ENCODE data around the gene RABGGTB. TPM values are rescaled to one million over a fixed set of nuclear protein-coding genes. Genes with fewer than 3 reads are reported as not detected.
"Not testable (repeated sequence)": the region's sequence is repeated elsewhere in the genome, so short reads cannot be mapped to it uniquely, and the experiment has no call there.

The RABGGTB gene
- total RNA-seq, 1 experiment from 2014 or later: 117 TPM

DNA sequence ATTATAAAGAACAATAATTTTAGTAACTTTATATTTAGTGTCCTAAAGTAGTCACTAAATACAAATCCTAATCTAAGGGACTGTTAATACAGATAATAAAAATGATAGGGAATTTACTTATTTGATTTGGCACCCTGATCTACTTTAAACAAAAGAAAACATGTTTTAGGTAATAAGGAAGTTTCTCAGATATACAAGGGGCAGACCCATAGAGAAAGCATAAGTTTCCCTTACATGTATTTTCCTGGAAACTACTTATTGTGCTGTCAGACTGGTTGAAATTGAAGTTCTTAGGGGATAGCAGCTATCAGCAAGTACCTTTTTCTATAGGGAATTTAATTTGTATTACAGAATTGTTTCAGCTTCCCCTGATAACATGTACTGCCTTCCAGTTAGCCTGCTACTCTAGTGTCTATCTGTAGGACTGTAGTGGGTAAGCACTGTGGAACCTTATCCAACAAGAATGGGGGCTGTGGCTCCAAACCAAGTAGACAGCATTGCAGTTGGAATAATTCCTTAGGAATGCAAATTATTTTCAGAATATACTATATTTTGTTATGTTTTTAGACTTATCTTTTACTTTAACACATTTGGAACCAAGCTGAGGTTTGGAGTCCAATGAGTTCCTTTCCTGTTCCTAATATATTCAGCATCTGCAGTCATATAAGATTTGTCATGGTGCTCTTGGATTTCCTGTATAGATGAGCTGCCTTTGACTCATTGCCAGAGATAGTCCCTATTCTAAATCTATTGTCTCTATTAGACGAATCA, 25.3 kb downstream of the RABGGTB start:
- no peak overlapping the region for H3K4me3 ChIP-seq (ENCODE audit: insufficient read depth, low read depth, low read length)
- no peaks in the 10 kb centered on the region for H3K27me3 ChIP-seq (ENCODE audit: control insufficient read depth, insufficient read depth, low read length)

DNA sequence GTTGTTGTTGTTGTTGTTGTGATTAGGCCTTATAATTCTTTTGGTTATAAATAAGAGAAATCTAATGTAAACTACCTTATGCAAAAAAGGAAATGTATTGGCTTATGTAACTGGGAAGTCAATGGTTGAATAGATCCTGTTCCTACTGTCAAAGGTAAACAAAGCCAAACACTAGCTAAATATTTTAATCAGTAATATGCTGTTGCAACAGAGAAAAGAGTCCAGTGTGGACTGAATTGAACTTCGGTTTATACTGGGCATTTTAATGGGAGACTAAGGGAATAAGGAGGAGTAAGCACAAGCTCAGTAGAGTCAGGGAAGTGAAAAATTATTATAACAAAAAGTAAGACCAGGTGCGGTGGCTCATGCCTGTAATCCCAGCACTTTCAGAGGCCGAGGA, 26.0 kb downstream of the RABGGTB start:
- Histone ChIP-seq H3K4me3 (ENCODE audit: insufficient read depth, low read depth, low read length) (no peak overlapping the region), H3K36me3 (replicated peaks; ENCODE audit: control insufficient read depth, insufficient read depth, low read length) (no peaks in the 10 kb centered on the region), H3K27me3 (ENCODE audit: control insufficient read depth, insufficient read depth, low read length) (no peaks in the 10 kb centered on the region)
- no peak for DNase-seq

More for the DNA sequence above, 25.3 kb downstream of the RABGGTB start:
- H3K36me3 ChIP-seq (replicated peaks; ENCODE audit: control insufficient read depth, insufficient read depth, low read length): no peaks in the 10 kb centered on the region
- DNase-seq: no peak

DNA sequence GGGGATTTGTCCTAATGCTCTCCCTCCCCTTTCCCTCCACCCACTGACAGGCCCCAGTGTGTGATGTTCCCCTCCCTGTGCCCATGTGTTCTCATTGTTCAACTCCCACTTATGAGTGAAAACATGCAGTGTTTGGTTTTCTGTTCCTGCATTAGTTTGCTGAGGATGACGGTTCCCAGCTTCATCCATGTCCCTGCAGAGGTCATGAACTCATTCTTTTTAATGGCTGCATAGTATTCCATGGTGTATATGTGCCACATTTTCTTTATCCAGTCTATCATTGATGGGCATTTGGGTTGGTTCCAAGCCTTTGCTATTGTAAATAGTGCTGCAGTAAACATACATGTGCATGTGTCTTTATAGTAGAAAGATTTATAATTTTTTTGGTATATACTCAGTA, 37.5 kb downstream of the RABGGTB start:
- not testable (repeated sequence) for H3K27me3 ChIP-seq (ENCODE audit: control insufficient read depth, insufficient read depth, low read length); H3K4me3 ChIP-seq (ENCODE audit: insufficient read depth, low read depth, low read length); DNase-seq; H3K36me3 ChIP-seq (replicated peaks; ENCODE audit: control insufficient read depth, insufficient read depth, low read length)

DNA sequence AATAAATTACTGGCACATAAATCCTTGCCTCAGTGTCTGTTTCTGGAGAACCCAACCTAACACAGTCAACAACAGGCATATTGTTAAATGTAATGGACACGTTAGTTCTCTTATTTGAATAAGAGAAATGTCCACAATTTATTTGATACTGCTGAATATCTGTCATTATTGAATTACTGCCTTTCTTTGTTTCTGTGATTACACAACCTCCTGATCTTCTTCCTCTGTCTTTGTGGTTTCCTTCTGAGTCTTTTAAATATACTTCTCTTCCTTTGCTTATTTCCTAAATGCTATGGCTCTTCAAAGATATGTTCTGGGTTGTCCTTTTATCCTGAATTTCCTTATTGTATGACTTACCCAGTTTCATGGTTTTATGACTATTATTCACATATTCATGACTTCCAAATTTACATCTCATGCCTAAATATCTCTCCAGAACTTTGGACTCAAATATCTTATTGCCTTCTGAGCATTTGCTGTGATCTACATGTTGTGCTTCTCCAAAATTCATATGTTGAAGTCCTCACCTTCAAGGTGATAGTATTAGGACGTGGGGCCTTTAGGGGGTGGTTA, 50.6 kb downstream of the RABGGTB start:
- Histone ChIP-seq H3K4me3 (ENCODE audit: insufficient read depth, low read depth, low read length) (no peak overlapping the region), H3K27me3 (ENCODE audit: control insufficient read depth, insufficient read depth, low read length) (no peaks in the 10 kb centered on the region), H3K36me3 (replicated peaks; ENCODE audit: control insufficient read depth, insufficient read depth, low read length) (no peaks in the 10 kb centered on the region)
- DNase-seq: no peak

DNA sequence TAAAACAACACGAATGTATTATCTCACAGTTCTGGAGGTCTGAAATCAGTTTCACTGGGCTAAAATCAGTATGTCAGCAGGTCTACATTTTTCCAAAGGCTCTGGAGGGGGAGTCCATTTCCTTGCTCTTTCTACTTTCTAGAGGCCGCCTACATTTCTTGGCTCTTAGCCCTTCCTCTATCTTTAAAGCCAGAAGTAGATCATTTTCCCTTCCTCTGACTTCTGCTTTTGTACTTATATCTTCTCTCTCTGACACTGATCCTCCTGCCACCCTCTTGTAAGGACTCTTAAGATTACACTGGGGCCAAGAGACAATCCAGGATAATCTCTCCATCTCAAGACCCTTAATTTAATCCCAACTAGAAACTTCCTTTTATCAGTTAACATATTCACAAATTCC, 52.0 kb downstream of the RABGGTB start:
- no peak overlapping the region for H3K4me3 ChIP-seq (ENCODE audit: insufficient read depth, low read depth, low read length)
- no peak for DNase-seq
- no peaks in the 10 kb centered on the region for H3K36me3 ChIP-seq (replicated peaks; ENCODE audit: control insufficient read depth, insufficient read depth, low read length)
- no peaks in the 10 kb centered on the region for H3K27me3 ChIP-seq (ENCODE audit: control insufficient read depth, insufficient read depth, low read length)

DNA sequence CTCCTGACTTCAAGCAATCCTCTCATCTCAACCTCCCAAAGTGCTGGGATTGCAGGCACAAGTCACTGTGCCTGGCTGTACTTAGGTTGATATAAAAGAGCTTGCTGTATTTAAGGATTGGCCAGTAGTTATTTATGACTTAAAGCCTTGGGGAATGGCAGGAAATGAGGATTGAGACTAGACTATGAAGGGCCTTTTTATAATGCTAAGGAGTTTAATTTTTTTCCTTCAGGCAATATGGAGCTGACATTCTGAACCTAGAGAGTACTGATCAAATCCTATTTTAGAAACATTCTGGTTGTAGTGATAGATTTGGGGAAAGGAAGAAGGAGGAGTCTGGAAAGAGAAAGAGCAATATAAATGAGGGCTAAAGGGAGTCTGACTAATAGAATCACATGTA, 55.4 kb downstream of the RABGGTB start:
- no peak overlapping the region for H3K4me3 ChIP-seq (ENCODE audit: insufficient read depth, low read depth, low read length)
- no peaks in the 10 kb centered on the region for H3K36me3 ChIP-seq (replicated peaks; ENCODE audit: control insufficient read depth, insufficient read depth, low read length)
- no peaks in the 10 kb centered on the region for H3K27me3 ChIP-seq (ENCODE audit: control insufficient read depth, insufficient read depth, low read length)
- DNase-seq: no peak

Other genes with a start within 250 kb of the RABGGTB start
- gene SLC44A5, start 175.1 kb upstream of the RABGGTB start, total RNA-seq (2014; rRNA removed; shearing (Covaris generic)): 4.5 and 8.0 TPM in 2 replicates
- gene ACADM, start 61.5 kb upstream of the RABGGTB start, total RNA-seq (2014; rRNA removed; shearing (Covaris generic)): 69.5 and 87.1 TPM in 2 replicates
- gene MSH4, start 10.6 kb downstream of the RABGGTB start, total RNA-seq (2014; rRNA removed; shearing (Covaris generic)): 0.11 and 0.24 TPM in 2 replicates
- not detected in 2 replicates for gene ASB17, start 146.1 kb downstream of the RABGGTB start, total RNA-seq (2014; rRNA removed; shearing (Covaris generic))

Measured in H7 (cell line).